ENCODE data around the gene DRC3. TPM values are rescaled to one million over a fixed set of nuclear protein-coding genes. Genes with fewer than 3 reads are reported as not detected.

DRC3 gene
- total RNA-seq, 4 donors from 2014 or later, result 0.71 to 4.2 (median 1.4) TPM

GRCh38 chr17:18035704-18036103 lies 63.0 kb downstream of the DRC3 start:
- intact Hi-C loops (cut with DNase I), result loop anchor here (10.0 kb wide), 2 partner anchors 111 to 141 kb away; no protein-coding TSS in a partner anchor
- TF ChIP-seq POLR2A (IDR thresholded peaks at IDR 0.05; ENCODE audit: low read depth) (no peak), EP300 (IDR thresholded peaks at IDR 0.05) (no peak), CTCF (IDR thresholded peaks at IDR 0.05) (no peak), POLR2AphosphoS5 (IDR thresholded peaks at IDR 0.05) (no peak)
- H3K4me3 ChIP-seq, result no peak overlapping the region
- 81% methylated on average over 2 of the region's 2 CpGs for WGBS
- no peaks in the 10 kb centered on the region for H3K27me3 ChIP-seq
- no peak for DNase-seq (ENCODE audit: extremely low spot score)
- H3K9me3 ChIP-seq, result no peaks in the 10 kb centered on the region
- H3K27ac ChIP-seq (replicated peaks in 1 of 4), result no peak overlapping the region
- no peaks in the 10 kb centered on the region for H3K36me3 ChIP-seq
- peaks cover 24 to 39% (median 37%) of the 10 kb centered on the region in 4 donors for H3K4me1 ChIP-seq

- Histone ChIP-seq H3K27me3 (no peaks in the 10 kb centered on the region), H3K4me1 (peaks cover 38 to 54% (median 48%) of the 10 kb centered on the region in 4 donors), H3K36me3 (no peaks in the 10 kb centered on the region), H3K27ac (replicated peaks in 1 of 4) (no peak overlapping the region), H3K9me3 (no peaks in the 10 kb centered on the region), H3K4me3 (no peak overlapping the region)
- DNase-seq (ENCODE audit: extremely low spot score), result no peak
- WGBS, result 62% methylated on average over 6 of the region's 6 CpGs
- TF ChIP-seq POLR2A (IDR thresholded peaks at IDR 0.05; ENCODE audit: low read depth) (no peak), POLR2AphosphoS5 (IDR thresholded peaks at IDR 0.05) (no peak), EP300 (IDR thresholded peaks at IDR 0.05) (no peak), CTCF (IDR thresholded peaks at IDR 0.05) (no peak)
- intact Hi-C loops (cut with DNase I), result loop anchor here (10.0 kb wide), 2 partner anchors 113 to 143 kb away; no protein-coding TSS in a partner anchor
These were observed 64.8 kb downstream of the DRC3 start for GRCh38 chr17:18037486-18037885.

GRCh38 chr17:18038149-18038850 lies 65.6 kb downstream of the DRC3 start:
- no peak for DNase-seq (ENCODE audit: extremely low spot score)
- no peaks in the 10 kb centered on the region for H3K9me3 ChIP-seq
- no peaks in the 10 kb centered on the region for H3K27me3 ChIP-seq
- peaks cover 32 to 54% (median 46%) of the 10 kb centered on the region in 4 donors for H3K4me1 ChIP-seq
- WGBS, result 9% methylated on average over 13 of the region's 13 CpGs
- H3K27ac ChIP-seq (replicated peaks in 1 of 4), result peak overlapping the region; percentile 85 to 90 (median 88)
- no peaks in the 10 kb centered on the region for H3K36me3 ChIP-seq
- TF ChIP-seq POLR2A (IDR thresholded peaks at IDR 0.05; ENCODE audit: low read depth) (no peak), POLR2AphosphoS5 (IDR thresholded peaks at IDR 0.05) (no peak), CTCF (IDR thresholded peaks at IDR 0.05) (no peak), EP300 (IDR thresholded peaks at IDR 0.05) (no peak)
- intact Hi-C loops (cut with DNase I), result loop anchor here (10.0 kb wide), 2 partner anchors 113 to 143 kb away; no protein-coding TSS in a partner anchor
- H3K4me3 ChIP-seq, result peak overlapping the region; percentile 75 to 97 (median 83)

GRCh38 chr17:18038861-18039534 lies 66.3 kb downstream of the DRC3 start, which contains the start of the genes ATPAF2 and GID4:
Gene ATPAF2, minus strand, starts transcription at chr17:18039168. Its CDS starts 155 bp downstream, at chr17:18039013.
Gene GID4, plus strand, starts transcription at chr17:18039408. Its CDS starts 57 bp downstream, at chr17:18039465.
- no peaks in the 10 kb centered on the region for H3K9me3 ChIP-seq
- peak within 1 kb of the TSS; percentile 85 to 90 (median 88) for H3K27ac ChIP-seq (replicated peaks in 1 of 4)
- intact Hi-C loops (cut with DNase I), result loop anchor here (10.0 kb wide), 2 partner anchors 114 to 144 kb away; no protein-coding TSS in a partner anchor
- peak within 1 kb of the TSS; percentile 75 to 97 (median 83) for H3K4me3 ChIP-seq
- H3K4me1 ChIP-seq, result peaks cover 32 to 59% (median 46%) of the 10 kb centered on the region in 4 donors
- peak; percentile 100 for DNase-seq (ENCODE audit: extremely low spot score)
- no peaks in the 10 kb centered on the region for H3K27me3 ChIP-seq
- no peaks in the 10 kb centered on the region for H3K36me3 ChIP-seq
- TF ChIP-seq CTCF (IDR thresholded peaks at IDR 0.05) (peak in 2 of 3 experiments; percentile 4 to 6), EP300 (IDR thresholded peaks at IDR 0.05) (no peak), POLR2AphosphoS5 (IDR thresholded peaks at IDR 0.05) (peak; percentile 80 to 90)
- under 1% methylated on average over 46 of the region's 67 CpGs for WGBS

Measured in esophagus muscularis mucosa (tissue), 4 donors.